Neutrophil (primary cell): ENCODE data around the gene CHODL.

Experiments used
- H3K27ac ChIP-seq: fragments of 200-600 bp; sonication (generic); 2 replicates; pipeline ENCODE4 v1.5.1; 2016; ENCODE audit warnings: mild to moderate bottlenecking, moderate library complexity
- H3K27me3 ChIP-seq: fragments of 200-600 bp; sonication (generic); 2 replicates; pipeline ENCODE4 v1.6.0; 2016; ENCODE audit warnings: mild to moderate bottlenecking
- H3K36me3 ChIP-seq: fragments of 200-600 bp; sonication (generic); 2 replicates; pipeline ENCODE4 v1.5.1; 2017
- H3K4me1 ChIP-seq, 2 experiments: fragments of 200-600 bp in 1 of 2; sonication (generic) in 1 of 2; 1 replicate in 1 of 2; 2 replicates in 1 of 2; pipeline versions ENCODE4 v1.5.1 to v1.6.1; 2013 to 2016; ENCODE audit warnings: low read depth in 1 of 2, low read length in 1 of 2, mild to moderate bottlenecking in 1 of 2, moderate library complexity in 1 of 2; ENCODE audit not compliant: control insufficient read depth in 1 of 2, insufficient read depth in 1 of 2
- H3K4me3 ChIP-seq, 2 experiments: fragments of 200-600 bp in 1 of 2; sonication (generic) in 1 of 2; 1 replicate in 1 of 2; 2 replicates in 1 of 2; pipeline ENCODE4 v1.5.1; 2013 to 2016; ENCODE audit warnings: low read depth in 1 of 2, low read length in 1 of 2, mild to moderate bottlenecking in 1 of 2, moderate library complexity in 1 of 2
- H3K9me3 ChIP-seq: fragments of 200-600 bp; sonication (generic); 2 replicates; pipeline ENCODE4 v1.5.1; 2016
- TF ChIP-seq, protein P1 (sequence below): fragments of 200-600 bp; sonication (generic); IDR thresholded peaks from 2 replicates; pipeline ENCODE4 v1.5.1; 2016; ENCODE audit warnings: antibody characterized with exemption

The CHODL gene

DNA sequence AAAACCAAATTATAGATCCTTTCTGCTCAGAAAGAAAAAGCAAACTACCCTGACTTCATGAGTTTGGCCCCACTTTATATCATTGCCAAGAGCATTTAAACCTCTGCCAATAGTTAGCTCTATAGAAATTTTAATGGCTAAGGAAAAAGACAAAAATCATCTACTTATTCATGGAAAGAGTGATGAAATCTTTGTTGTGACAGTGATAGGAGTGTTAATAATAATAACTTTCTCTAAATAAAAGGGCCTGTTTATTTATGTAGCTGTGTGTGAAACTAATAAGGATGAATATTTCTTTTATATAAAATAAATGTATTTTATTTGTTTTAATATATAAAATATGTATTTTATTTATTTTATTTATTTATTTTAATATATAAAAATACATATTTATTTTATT, 6.4 kb downstream of the CHODL start:
- H3K4me1 ChIP-seq, result no peaks in the 10 kb centered on the region
- no peaks in the 10 kb centered on the region for H3K9me3 ChIP-seq
- no peak overlapping the region for H3K4me3 ChIP-seq
- TF ChIP-seq, protein P1, sequence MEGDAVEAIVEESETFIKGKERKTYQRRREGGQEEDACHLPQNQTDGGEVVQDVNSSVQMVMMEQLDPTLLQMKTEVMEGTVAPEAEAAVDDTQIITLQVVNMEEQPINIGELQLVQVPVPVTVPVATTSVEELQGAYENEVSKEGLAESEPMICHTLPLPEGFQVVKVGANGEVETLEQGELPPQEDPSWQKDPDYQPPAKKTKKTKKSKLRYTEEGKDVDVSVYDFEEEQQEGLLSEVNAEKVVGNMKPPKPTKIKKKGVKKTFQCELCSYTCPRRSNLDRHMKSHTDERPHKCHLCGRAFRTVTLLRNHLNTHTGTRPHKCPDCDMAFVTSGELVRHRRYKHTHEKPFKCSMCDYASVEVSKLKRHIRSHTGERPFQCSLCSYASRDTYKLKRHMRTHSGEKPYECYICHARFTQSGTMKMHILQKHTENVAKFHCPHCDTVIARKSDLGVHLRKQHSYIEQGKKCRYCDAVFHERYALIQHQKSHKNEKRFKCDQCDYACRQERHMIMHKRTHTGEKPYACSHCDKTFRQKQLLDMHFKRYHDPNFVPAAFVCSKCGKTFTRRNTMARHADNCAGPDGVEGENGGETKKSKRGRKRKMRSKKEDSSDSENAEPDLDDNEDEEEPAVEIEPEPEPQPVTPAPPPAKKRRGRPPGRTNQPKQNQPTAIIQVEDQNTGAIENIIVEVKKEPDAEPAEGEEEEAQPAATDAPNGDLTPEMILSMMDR, result no peak
- no peaks in the 10 kb centered on the region for H3K36me3 ChIP-seq
- H3K27me3 ChIP-seq, result peaks cover 22% of the 10 kb centered on the region
- no peak overlapping the region for H3K27ac ChIP-seq

DNA sequence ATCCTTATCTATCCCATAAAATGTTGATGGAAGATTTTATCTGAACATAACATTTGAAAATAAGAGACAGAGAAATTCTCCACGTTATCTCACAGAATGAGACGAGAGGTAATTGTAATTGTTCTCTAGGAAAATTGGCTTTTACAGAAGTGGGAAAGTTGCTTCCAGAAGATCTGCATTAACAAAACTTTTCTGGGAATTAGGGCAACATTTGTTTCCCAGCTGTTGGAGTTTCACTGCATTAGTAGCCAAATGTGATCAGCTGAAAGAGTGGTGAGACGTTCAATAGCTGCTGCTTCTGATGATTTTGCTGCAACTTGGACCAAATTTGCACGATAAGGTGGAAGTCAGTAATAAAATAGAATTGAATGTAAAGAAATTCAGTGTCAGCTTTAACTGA, 7.6 kb downstream of the CHODL start:
- H3K4me1 ChIP-seq, result no peaks in the 10 kb centered on the region
- TF ChIP-seq, protein P1, result no peak
- no peak overlapping the region for H3K27ac ChIP-seq
- no peaks in the 10 kb centered on the region for H3K36me3 ChIP-seq
- H3K9me3 ChIP-seq, result no peaks in the 10 kb centered on the region
- H3K4me3 ChIP-seq, result no peak overlapping the region
- peaks cover 10% of the 10 kb centered on the region for H3K27me3 ChIP-seq

DNA sequence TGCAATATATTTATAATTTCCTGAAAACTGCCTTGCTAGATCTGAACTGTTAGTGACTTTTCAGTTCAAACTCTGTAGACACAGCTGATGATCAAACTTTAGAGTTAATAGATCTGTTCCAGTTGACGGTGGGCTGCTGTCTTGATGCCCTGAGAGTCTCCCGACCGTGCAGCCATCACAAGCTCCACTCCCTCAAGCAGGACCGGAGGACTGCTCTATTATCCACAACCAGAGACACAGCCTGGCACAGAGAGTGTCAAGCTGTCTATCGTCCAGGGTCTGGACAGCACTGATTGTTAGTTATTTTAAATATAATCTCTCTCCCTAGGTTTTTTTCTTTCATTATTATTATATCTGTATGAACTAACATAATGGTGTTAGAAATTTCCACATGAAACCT, 8.0 kb downstream of the CHODL start:
- H3K4me3 ChIP-seq, result no peak overlapping the region
- TF ChIP-seq, protein P1, result no peak
- H3K27ac ChIP-seq, result no peak overlapping the region
- H3K4me1 ChIP-seq, result no peaks in the 10 kb centered on the region
- H3K27me3 ChIP-seq, result peaks cover 6% of the 10 kb centered on the region
- no peaks in the 10 kb centered on the region for H3K36me3 ChIP-seq
- H3K9me3 ChIP-seq, result no peaks in the 10 kb centered on the region

DNA sequence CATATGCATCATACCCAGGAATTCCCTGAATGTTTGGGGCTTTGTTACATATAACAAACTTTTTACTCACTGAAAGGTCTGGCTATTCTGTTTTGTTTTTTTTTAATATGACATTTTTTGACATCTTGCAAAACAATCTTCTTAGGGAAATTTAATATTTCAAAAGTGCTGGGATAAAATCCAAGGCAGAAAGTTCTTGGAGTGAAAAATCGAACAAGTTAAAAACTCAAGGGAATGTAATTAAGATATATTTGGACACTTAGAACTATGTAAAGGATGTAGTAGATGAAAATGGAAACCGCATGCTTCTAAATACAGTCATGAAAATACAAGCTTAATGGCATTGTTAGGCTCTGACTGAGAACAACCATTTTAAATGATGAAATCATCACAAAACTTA, 8.6 kb downstream of the CHODL start:
- H3K36me3 ChIP-seq, result no peaks in the 10 kb centered on the region
- no peaks in the 10 kb centered on the region for H3K9me3 ChIP-seq
- no peak overlapping the region for H3K27ac ChIP-seq
- H3K4me3 ChIP-seq, result no peak overlapping the region
- no peaks in the 10 kb centered on the region for H3K4me1 ChIP-seq
- TF ChIP-seq, protein P1, result no peak
- peaks cover under 1% of the 10 kb centered on the region for H3K27me3 ChIP-seq

DNA sequence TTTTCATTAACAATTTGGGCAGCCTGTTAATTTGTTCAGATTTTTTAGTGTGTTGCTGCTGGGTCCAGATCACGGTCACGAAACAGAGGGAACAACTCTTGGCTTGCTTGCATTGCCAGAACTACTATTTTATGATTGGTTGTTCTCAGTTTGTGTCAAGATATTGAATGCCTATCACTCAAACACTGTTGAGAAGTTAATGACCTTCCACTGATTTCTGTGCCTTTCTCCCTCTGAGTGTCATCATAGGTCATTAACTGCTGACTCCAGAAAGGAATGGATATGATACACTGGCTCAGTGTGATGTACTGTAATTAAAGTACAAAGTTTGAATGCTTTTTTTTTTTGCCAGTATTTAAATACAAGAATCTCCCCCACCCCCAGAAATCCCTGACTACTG, 9.2 kb downstream of the CHODL start:
- Histone ChIP-seq H3K27me3 (no peaks in the 10 kb centered on the region), H3K9me3 (no peaks in the 10 kb centered on the region), H3K27ac (no peak overlapping the region), H3K4me1 (no peaks in the 10 kb centered on the region), H3K4me3 (no peak overlapping the region), H3K36me3 (no peaks in the 10 kb centered on the region)
- TF ChIP-seq, protein P1, result no peak

DNA sequence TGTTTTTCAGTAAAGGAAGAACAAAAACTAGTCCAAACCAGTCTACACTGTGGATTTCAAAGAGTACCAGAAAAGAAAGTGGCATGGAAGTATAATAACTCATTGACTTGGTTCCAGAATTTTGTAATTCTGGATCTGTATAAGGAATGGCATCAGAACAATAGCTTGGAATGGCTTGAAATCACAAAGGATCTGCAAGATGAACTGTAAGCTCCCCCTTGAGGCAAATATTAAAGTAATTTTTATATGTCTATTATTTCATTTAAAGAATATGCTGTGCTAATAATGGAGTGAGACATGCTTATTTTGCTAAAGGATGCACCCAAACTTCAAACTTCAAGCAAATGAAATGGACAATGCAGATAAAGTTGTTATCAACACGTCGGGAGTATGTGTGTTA, 21.3 kb downstream of the CHODL start:
- Histone ChIP-seq H3K36me3 (no peaks in the 10 kb centered on the region), H3K4me1 (no peaks in the 10 kb centered on the region), H3K27me3 (no peaks in the 10 kb centered on the region), H3K9me3 (no peaks in the 10 kb centered on the region), H3K4me3 (no peak overlapping the region), H3K27ac (no peak overlapping the region)
- TF ChIP-seq, protein P1, result no peak
